H54 (cell line): Measurements from ENCODE around the gene TUBGCP6.

Source experiments
- DNase-seq: peaks from one replicate; pipeline ENCODE4 v3.0.0; 2011; ENCODE audit warnings: low spot score, mixed read lengths; ENCODE audit not compliant: insufficient read length
- FAIRE-seq: peaks from 3 replicates; lab custom pipeline; 2011; peaks lifted over from hg19 to GRCh38; lab: Jason Lieb, UNC
- POLR2A ChIP-seq: IDR thresholded peaks from 2 replicates; pipeline ENCODE4 v1.6.1; 2011; ENCODE audit warnings: low read depth, mild to moderate bottlenecking, low read length

The TUBGCP6 gene

DNA sequence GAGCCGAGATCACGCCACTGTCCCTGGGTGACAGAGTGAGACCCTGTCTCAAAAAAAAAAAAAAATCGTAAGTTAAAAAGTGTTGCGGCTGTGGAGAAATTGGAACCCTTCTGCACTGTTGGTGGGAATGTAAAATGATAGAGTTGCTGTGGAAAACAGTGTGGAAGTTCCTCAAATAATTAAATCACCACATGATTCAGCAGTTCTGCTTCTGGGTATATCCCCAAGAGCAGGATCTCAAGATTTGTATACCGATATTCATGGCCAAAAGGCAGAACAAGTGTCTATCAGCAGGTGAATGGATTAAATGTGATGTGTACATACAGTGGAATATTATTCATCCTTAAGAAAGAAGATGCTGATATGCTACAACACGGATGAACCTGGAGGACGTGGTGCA lies 40.3 kb downstream of the TUBGCP6 start:
- no peak for FAIRE-seq
- DNase-seq: no peak
- TF ChIP-seq POLR2A: no peak

- no peak for TF ChIP-seq POLR2A
- DNase-seq (no peak), FAIRE-seq (no peak)
These were observed 41.5 kb downstream of the TUBGCP6 start for GRCh38 chr22:50203288-50203687.

DNA sequence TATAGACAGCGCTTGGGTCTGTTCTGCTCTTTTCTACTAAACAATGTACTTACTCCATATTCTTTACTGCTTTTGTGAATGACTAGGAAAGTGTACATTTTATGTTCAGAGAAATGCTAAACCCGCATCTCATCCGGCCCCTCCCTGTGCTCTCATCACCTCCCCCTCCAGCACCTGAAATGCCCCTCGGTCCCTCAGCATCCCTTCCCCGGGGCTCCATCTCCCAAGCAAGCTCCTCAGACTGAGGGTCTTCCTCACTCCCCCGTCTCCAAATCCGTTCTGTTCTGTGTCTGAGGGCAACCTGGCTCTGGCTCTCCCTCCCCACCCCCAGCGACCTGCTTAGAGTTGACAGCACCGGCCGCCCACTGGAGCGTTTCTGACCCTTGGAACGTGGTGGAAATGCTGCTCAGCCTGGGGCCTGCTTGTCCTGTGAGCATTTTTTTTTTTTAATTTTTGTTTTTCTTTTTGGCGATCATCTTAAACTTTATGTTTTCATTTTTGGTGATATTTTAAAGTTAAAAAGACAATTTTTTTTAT lies 42.6 kb downstream of the TUBGCP6 start:
- FAIRE-seq: no peak
- TF ChIP-seq POLR2A: no peak
- no peak for DNase-seq

- TF ChIP-seq POLR2A: no peak
- DNase-seq (no peak), FAIRE-seq (no peak)
These were observed 43.4 kb downstream of the TUBGCP6 start for GRCh38 chr22:50201191-50202129.

DNA sequence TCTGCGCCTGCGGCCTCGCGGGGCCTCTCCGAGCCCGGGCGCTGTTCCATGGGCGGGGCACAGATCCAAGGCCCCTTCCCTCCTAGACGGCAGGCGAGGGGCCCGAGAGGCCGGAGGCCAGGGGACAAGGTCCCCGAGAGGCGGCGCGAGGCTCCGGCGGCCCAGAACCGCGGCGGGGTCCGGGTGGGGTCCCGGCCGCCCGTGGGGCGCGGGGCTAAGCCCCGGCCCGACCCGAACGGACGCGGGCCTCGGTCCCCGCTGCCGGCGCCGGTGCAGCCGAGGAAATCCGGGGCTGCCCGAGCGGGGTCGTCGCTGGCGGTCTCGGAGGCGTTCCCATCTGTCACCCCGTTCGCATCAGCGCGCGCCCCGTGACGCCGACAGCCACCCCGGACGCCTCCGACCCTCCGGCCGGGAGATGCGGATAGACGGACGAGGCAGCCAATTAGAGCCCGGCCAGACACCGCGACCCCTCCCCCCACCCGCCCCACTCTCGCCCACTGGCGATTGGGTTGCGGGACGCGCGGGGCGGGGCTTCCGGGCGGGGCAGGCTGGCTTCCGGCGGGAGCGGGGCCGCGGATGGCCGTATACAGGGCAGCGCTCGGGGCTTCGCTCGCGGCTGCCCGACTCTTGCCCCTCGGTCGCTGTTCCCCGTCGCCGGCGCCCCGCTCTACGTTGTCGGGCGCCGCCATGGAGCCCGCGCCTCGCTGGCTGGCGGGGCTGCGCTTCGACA lies 44.2 kb downstream of the TUBGCP6 start, which contains the start of gene SELENOO:
TSS of gene SELENOO (plus strand) at position 551 of the 730 bp plus-strand sequence. CDS start at position 577, 26 bp downstream.
- TF ChIP-seq POLR2A: peak; percentile 50; the same call in 1 of the 2 replicates
- peak; percentile 97 for DNase-seq
- no peak for FAIRE-seq

- FAIRE-seq: no peak
- TF ChIP-seq POLR2A: no peak
- no peak for DNase-seq
These were observed 44.9 kb downstream of the TUBGCP6 start for GRCh38 chr22:50199829-50200460.

DNA sequence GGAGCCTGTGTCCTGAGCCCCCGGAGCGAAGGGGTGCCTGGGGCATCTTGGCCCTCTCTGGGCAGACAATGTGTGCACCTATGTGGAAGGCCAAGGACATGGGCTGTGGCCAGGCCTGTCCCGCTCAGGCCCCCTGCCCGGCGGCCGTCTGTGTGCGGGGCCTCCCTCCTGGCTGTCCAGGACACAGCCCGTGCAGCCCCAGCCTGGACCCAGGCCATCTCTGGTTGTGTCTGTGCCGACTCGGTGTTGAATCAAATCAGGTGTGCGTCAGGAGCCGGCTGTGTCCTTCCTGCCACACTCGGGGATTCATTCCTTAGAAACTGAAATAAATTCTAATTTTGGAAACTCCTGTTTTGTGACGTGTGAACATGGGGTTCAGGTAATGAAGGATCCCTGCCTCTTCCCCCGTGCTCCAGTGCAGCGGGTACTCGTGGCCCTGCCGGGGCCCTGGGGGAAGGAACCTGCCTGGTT lies 45.5 kb downstream of the TUBGCP6 start:
- no peak for TF ChIP-seq POLR2A
- DNase-seq: no peak
- no peak for FAIRE-seq

- no peak for TF ChIP-seq POLR2A
- no peak for FAIRE-seq
- no peak for DNase-seq
These were observed 46.2 kb downstream of the TUBGCP6 start for GRCh38 chr22:50198624-50199017.

GRCh38 chr22:50197856-50198623 lies 46.8 kb downstream of the TUBGCP6 start:
- DNase-seq: no peak
- no peak for FAIRE-seq
- TF ChIP-seq POLR2A: no peak

- FAIRE-seq (no peak), DNase-seq (no peak)
- no peak for TF ChIP-seq POLR2A
These were observed 47.6 kb downstream of the TUBGCP6 start for GRCh38 chr22:50197000-50197800.

DNA sequence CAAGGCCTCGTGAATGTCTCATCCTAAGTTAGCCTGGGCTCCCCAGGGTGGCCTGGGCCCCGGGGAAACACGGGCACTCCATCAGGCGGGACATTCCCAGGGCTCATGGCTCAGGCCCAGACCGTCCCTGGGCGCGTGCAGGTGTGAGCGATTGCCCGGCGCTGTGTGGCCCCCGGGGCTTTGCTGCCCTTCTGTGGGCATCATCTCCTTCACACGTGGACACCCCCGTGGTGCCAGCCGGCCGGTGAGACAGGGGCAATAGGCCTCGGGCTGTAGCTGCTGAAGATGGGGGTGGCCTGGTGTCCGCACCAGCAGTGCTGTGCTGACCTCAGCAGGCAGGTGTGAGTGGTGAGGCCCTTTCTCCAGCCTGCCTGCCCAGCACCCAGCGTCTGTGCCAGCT lies 48.6 kb downstream of the TUBGCP6 start:
- DNase-seq (no peak), FAIRE-seq (no peak)
- TF ChIP-seq POLR2A: no peak
